Mesendoderm (in vitro differentiated cells): ENCODE measurements around the gene PFDN6.
"Not testable (repeated sequence)": the region's sequence is repeated elsewhere in the genome, so short reads cannot be mapped to it uniquely, and the experiment has no call there.

Experiments used
- DNase-seq: peaks from one replicate; pipeline ENCODE4 v3.0.0; 2013
- H2AK5ac ChIP-seq: 2 replicates; pipeline ENCODE4 v1.6.1; 2013; ENCODE audit warnings: low read length, inconsistent platforms
- H2BK120ac ChIP-seq: 2 replicates; pipeline ENCODE4 v1.6.1; 2013; ENCODE audit warnings: low read depth, mild to moderate bottlenecking, low read length, moderate library complexity, mixed read lengths
- H2BK15ac ChIP-seq: replicated peaks from 2 replicates; pipeline ENCODE4 v1.6.1; 2013; ENCODE audit warnings: low read depth, mild to moderate bottlenecking, moderate library complexity
- H2BK5ac ChIP-seq: 2 replicates; pipeline ENCODE4 v1.6.1; 2013; ENCODE audit warnings: low read length, inconsistent platforms
- H3K18ac ChIP-seq: 2 replicates; pipeline ENCODE4 v1.6.1; 2013; ENCODE audit warnings: mild to moderate bottlenecking, low read length, mixed read lengths
- H3K23ac ChIP-seq: one replicate; pipeline ENCODE4 v1.6.1; 2013; ENCODE audit warnings: low read length
- H3K27ac ChIP-seq: 2 replicates; pipeline ENCODE4 v1.5.1; 2013; ENCODE audit warnings: low read depth, mild to moderate bottlenecking, inconsistent platforms, low read length, moderate library complexity
- H3K27me3 ChIP-seq: 2 replicates; pipeline ENCODE4 v1.6.1; 2013; ENCODE audit warnings: low read length, control low read depth, mild to moderate bottlenecking, inconsistent platforms; ENCODE audit not compliant: insufficient read depth, poor library complexity
- H3K36me3 ChIP-seq: 2 replicates; pipeline ENCODE4 v1.6.1; 2013; ENCODE audit warnings: low read length, inconsistent platforms; ENCODE audit not compliant: control insufficient read depth, insufficient read depth
- H3K4ac ChIP-seq: one replicate; pipeline ENCODE4 v1.6.1; 2013; ENCODE audit warnings: low read depth, mild to moderate bottlenecking, low read length, moderate library complexity
- H3K4me1 ChIP-seq: 2 replicates; pipeline ENCODE4 v1.6.1; 2013; ENCODE audit warnings: low read depth, low read length, inconsistent platforms; ENCODE audit not compliant: control insufficient read depth
- H3K4me2 ChIP-seq: 2 replicates; pipeline ENCODE4 v1.6.1; 2013; ENCODE audit warnings: low read length
- H3K4me3 ChIP-seq: 2 replicates; pipeline ENCODE4 v1.5.1; 2013; ENCODE audit warnings: mild to moderate bottlenecking, low read length
- H3K56ac ChIP-seq: one replicate; pipeline ENCODE4 v1.6.1; 2013; ENCODE audit warnings: low read length
- H3K79me1 ChIP-seq: 2 replicates; pipeline ENCODE4 v1.6.1; 2013; ENCODE audit warnings: low read length, inconsistent platforms
- H3K79me2 ChIP-seq: 2 replicates; pipeline ENCODE4 v1.6.1; 2013; ENCODE audit warnings: mild to moderate bottlenecking, low read length; ENCODE audit not compliant: control insufficient read depth, insufficient read depth
- H3K9ac ChIP-seq: 2 replicates; pipeline ENCODE4 v1.6.1; 2013; ENCODE audit warnings: low read length, inconsistent platforms
- H4K5ac ChIP-seq: one replicate; pipeline ENCODE4 v1.6.1; 2013; ENCODE audit warnings: low read length
- H4K8ac ChIP-seq: one replicate; pipeline ENCODE4 v1.6.1; 2013; ENCODE audit warnings: low read depth, mild to moderate bottlenecking, control low read depth, low read length, moderate library complexity
- WGBS: extraction: QIAGEN DNeasy Blood & Tissue Kit; methylation state at CpG from one replicate; pipeline ENCODE4 v1.1.7; 2013; ENCODE audit warnings: low lambda C conversion rate, missing lambda C conversion rate; ENCODE audit not compliant: insufficient coverage; ENCODE audit errors: extremely low coverage; 5-methylcytosine and 5-hydroxymethylcytosine counted together

The PFDN6 gene

DNA sequence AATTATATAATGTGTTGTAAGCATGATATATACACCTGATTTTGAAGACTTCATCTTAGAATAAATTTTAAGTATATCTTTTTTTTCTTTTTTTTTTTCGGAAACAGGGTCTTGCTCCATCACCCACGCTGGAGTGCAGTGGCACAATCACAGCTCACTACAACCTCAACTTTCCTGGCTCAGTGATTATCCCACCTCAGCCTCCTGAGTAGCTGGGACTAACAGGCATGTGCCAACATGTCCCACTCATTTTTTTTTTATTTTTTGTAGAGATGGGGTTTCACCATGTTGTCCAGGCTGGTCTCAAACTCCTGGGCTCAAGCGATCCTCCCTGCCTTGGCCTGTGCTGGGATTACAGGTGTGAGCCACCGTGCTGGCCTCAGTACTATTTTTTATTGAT is 34.8 kb upstream of the PFDN6 start:
- WGBS: no CpG with 5 or more reads among the region's 4 CpGs
- no peak overlapping the region for H2AK5ac ChIP-seq

DNA sequence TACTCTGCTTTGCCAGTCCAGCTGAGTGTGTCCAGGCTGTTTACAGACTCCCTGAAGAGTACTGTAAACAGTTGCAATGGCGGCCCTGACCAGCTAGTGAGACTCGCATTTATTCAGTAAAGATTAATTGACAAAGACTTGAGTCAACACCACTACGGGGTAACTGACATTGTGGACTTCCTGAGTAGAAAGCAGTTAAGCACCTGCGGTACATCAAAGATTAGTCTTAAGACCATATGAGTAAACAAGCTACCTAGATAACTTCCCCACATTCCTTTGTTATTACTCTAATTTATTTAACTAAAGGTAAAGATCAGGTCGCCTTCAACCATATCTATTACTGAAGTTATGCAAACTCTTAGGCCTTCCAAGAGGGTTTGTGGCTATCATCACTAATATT is 30.4 kb upstream of the PFDN6 start:
- H3K27ac ChIP-seq: no peak overlapping the region
- no peaks in the 10 kb centered on the region for H3K4me1 ChIP-seq
- H2BK15ac ChIP-seq: no peak overlapping the region
- H3K4me3 ChIP-seq: no peak overlapping the region
- H2AK5ac ChIP-seq: no peak overlapping the region
- H3K36me3 ChIP-seq: peaks cover 2% of the 10 kb centered on the region
- H2BK5ac ChIP-seq: no peak overlapping the region
- no CpG with 5 or more reads among the region's 5 CpGs for WGBS
- H3K4me2 ChIP-seq: no peak overlapping the region
- H3K79me1 ChIP-seq: no peaks in the 10 kb centered on the region
- H4K5ac ChIP-seq: no peak overlapping the region
- no peak overlapping the region for H3K4ac ChIP-seq
- H4K8ac ChIP-seq: no peak overlapping the region
- no peak overlapping the region for H3K18ac ChIP-seq
- no peak overlapping the region for H3K23ac ChIP-seq
- no peaks in the 10 kb centered on the region for H3K27me3 ChIP-seq
- no peak overlapping the region for H2BK120ac ChIP-seq
- H3K79me2 ChIP-seq: no peaks in the 10 kb centered on the region
- no peak overlapping the region for H3K9ac ChIP-seq
- no peak overlapping the region for H3K56ac ChIP-seq
- no peak for DNase-seq

More for the DNA sequence above, 34.8 kb upstream of the PFDN6 start:
- no peak overlapping the region for H2BK15ac ChIP-seq
- no peak overlapping the region for H3K4me3 ChIP-seq
- no peak overlapping the region for H3K23ac ChIP-seq
- H3K4me2 ChIP-seq: no peak overlapping the region
- no peaks in the 10 kb centered on the region for H3K4me1 ChIP-seq
- H3K79me2 ChIP-seq: no peaks in the 10 kb centered on the region
- H2BK5ac ChIP-seq: no peak overlapping the region
- no peak overlapping the region for H3K27ac ChIP-seq
- no peak overlapping the region for H2BK120ac ChIP-seq
- no peaks in the 10 kb centered on the region for H3K27me3 ChIP-seq
- no peak overlapping the region for H3K18ac ChIP-seq
- H3K36me3 ChIP-seq: no peaks in the 10 kb centered on the region
- no peaks in the 10 kb centered on the region for H3K79me1 ChIP-seq
- DNase-seq: no peak
- H3K9ac ChIP-seq: no peak overlapping the region
- no peak overlapping the region for H4K8ac ChIP-seq
- no peak overlapping the region for H3K56ac ChIP-seq
- H3K4ac ChIP-seq: no peak overlapping the region
- no peak overlapping the region for H4K5ac ChIP-seq

DNA sequence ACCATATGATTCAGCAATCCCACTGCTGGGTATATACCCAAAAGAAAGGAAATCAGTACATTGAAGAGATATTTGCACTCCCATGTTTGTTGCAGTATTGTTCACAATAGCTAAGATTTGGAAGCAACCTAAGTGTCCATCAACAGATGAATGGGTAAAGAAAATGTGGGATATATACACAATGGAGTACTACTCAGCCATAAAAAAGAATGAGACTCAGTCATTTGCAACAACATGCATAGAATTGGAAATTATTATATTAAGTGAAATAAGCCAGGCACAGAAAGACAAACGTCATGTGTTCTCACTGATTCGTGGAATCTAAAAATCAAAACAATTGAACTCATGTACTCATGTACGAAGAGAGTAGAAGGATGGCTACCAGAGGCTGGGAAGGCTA is 26.9 kb upstream of the PFDN6 start:
- H3K27ac ChIP-seq, H3K23ac ChIP-seq, H3K4ac ChIP-seq, H3K56ac ChIP-seq, H3K79me1 ChIP-seq, H4K8ac ChIP-seq, H3K79me2 ChIP-seq, H3K18ac ChIP-seq, H3K4me1 ChIP-seq, H3K4me3 ChIP-seq, H2BK15ac ChIP-seq, H2AK5ac ChIP-seq, H3K9ac ChIP-seq, H2BK120ac ChIP-seq, H4K5ac ChIP-seq, H2BK5ac ChIP-seq, H3K4me2 ChIP-seq, H3K27me3 ChIP-seq, DNase-seq, H3K36me3 ChIP-seq: not testable (repeated sequence)
- WGBS: no CpG with 5 or more reads among the region's 3 CpGs

DNA sequence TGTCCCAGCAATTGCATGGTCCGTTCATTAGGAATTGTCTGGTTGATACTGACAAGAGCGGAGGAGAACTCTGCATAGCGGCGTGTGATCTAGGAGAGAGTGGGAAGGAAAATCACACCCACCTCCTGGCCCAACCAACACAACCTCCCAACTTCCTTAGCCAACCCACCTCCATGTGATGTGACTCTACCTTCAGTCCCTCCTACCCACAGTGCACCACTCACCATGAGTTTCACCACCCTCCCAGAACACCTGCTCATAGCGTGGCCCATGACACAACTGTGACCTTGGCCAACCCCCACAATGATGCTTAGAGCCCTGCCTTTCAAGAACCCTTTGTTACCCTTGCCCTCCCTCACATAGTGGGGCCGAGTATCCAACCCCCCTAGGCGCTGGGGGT is 25.4 kb upstream of the PFDN6 start:
- H3K4me1 ChIP-seq: no peaks in the 10 kb centered on the region
- H3K4me3 ChIP-seq: no peak overlapping the region
- peaks cover 4% of the 10 kb centered on the region for H3K36me3 ChIP-seq
- no peak overlapping the region for H3K4me2 ChIP-seq
- no peak overlapping the region for H3K56ac ChIP-seq
- no peak overlapping the region for H4K8ac ChIP-seq
- no peak overlapping the region for H3K18ac ChIP-seq
- H3K27ac ChIP-seq: no peak overlapping the region
- H4K5ac ChIP-seq: no peak overlapping the region
- no peak overlapping the region for H3K23ac ChIP-seq
- no peak overlapping the region for H3K9ac ChIP-seq
- H2BK5ac ChIP-seq: no peak overlapping the region
- WGBS: no CpG with 5 or more reads among the region's 7 CpGs
- H3K4ac ChIP-seq: no peak overlapping the region
- no peaks in the 10 kb centered on the region for H3K79me2 ChIP-seq
- no peaks in the 10 kb centered on the region for H3K79me1 ChIP-seq
- H3K27me3 ChIP-seq: no peaks in the 10 kb centered on the region
- H2AK5ac ChIP-seq: no peak overlapping the region
- DNase-seq: no peak
- H2BK120ac ChIP-seq: no peak overlapping the region
- no peak overlapping the region for H2BK15ac ChIP-seq

DNA sequence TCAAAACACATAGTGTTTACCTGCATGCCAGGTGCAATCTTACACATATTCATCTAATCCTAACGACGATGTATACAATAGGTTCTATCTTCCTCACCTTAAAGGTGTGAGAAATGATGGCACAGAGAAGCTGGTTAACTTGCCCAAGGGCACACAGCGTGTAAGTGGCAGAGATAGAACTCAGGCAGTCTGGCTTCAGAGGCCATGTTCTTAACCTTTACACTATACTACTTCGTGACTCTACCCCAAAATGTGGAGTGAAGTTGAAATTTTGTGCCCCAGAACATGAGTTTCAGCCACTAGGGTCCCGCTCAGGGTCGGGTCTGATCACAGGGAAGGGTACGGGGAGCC is 18.3 kb upstream of the PFDN6 start:
- Histone ChIP-seq H3K9ac (peak overlapping the region; percentile 99), H3K4ac (peak overlapping the region; percentile 64), H3K79me1 (peaks cover 13% of the 10 kb centered on the region), H3K79me2 (peaks cover 37% of the 10 kb centered on the region), H2BK5ac (peak overlapping the region; percentile 79), H3K56ac (peak overlapping the region; percentile 99), H3K23ac (peak overlapping the region; percentile 34), H2BK15ac (no peak overlapping the region), H4K5ac (peak overlapping the region; percentile 98), H3K4me2 (peak overlapping the region; percentile 95), H3K36me3 (peaks cover 12% of the 10 kb centered on the region), H3K4me1 (peaks cover 3% of the 10 kb centered on the region), H3K27ac (peak overlapping the region; percentile 49), H2BK120ac (no peak overlapping the region), H4K8ac (no peak overlapping the region), H2AK5ac (peak overlapping the region; percentile 99), H3K4me3 (peak overlapping the region; percentile 99), H3K27me3 (no peaks in the 10 kb centered on the region), H3K18ac (peak overlapping the region; percentile 85)
- DNase-seq: no peak
- no CpG with 5 or more reads among the region's 7 CpGs for WGBS

DNA sequence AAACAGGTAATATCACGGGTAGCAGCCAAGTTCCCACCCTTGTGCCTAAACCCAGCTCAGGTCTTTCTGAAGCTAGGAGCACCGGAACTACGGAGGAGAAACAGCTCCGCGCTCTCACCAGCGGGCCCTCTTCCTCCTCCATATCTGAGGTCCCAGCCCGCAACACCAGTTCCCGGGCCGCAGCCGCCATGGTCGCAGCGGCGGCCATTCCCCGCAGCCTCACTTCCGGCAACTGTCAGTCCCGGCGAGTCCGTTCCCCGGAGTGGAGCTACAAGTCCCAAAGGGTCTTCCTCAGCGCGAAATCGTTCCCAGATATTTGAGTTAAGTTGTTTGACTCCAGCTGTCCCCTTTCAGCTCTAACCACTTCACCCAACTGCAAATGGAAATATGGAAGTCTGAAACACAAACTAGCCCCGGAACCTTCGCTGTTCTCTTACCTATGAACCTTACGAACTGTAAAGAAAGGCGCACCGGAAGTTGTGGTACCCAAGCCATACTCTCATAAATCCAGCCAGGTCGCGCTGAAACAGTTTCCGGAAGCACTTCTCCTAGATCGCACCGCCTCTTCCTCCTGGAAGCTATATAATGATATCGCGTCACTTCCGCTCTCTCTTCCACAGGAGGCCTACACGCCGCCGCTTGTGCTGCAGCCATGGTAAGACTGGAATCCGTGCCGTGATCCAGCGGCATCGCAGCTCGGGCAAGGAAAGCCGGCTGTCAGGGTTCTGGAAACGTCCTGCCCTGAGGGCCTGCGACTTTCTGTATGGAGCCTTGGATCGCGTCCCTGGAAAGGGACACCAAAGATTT is 17.7 kb upstream of the PFDN6 start, which contains the start of the genes RPS18 and VPS52:
Gene RPS18, plus strand, starts transcription at position 608 of the 807 bp plus-strand sequence. Its CDS starts 45 bp downstream, at position 653.
Gene VPS52, minus strand, starts transcription at position 409 of the 807 bp plus-strand sequence. Its CDS starts 201 bp downstream, at position 208.
- Histone ChIP-seq H2BK5ac (peak within 1 kb of the TSS; percentile 79), H3K9ac (peak within 1 kb of the TSS; percentile 100), H3K4ac (peak within 1 kb of the TSS; percentile 87), H4K5ac (peak within 1 kb of the TSS; percentile 98), H3K36me3 (peaks cover 13% of the 10 kb centered on the region), H4K8ac (no peak within 1 kb of the TSS), H2BK120ac (no peak within 1 kb of the TSS), H3K18ac (peak within 1 kb of the TSS; percentile 85), H3K79me1 (peaks cover 13% of the 10 kb centered on the region), H3K27me3 (no peaks in the 10 kb centered on the region), H3K56ac (peak within 1 kb of the TSS; percentile 99), H3K4me1 (peaks cover 3% of the 10 kb centered on the region), H3K4me3 (peak within 1 kb of the TSS; percentile 100), H2BK15ac (no peak within 1 kb of the TSS), H2AK5ac (peak within 1 kb of the TSS; percentile 99), H3K79me2 (peaks cover 37% of the 10 kb centered on the region), H3K27ac (peak within 1 kb of the TSS; percentile 65), H3K4me2 (peak within 1 kb of the TSS; percentile 95), H3K23ac (peak within 1 kb of the TSS; percentile 94)
- whole genome bisulfite sequencing: no CpG with 5 or more reads among the region's 48 CpGs
- DNase-seq: peak; percentile 100
